ENCODE data around the gene BAMBI. TPM values are rescaled to one million over a fixed set of nuclear protein-coding genes. Genes with fewer than 3 reads are reported as not detected.

The BAMBI gene
- total and polyA plus RNA-seq, 2 of the 8 experiments (the other 6 are each of a cell fraction or from before 2014, with no cell fraction given) = 5.6 to 26.4 TPM

DNA sequence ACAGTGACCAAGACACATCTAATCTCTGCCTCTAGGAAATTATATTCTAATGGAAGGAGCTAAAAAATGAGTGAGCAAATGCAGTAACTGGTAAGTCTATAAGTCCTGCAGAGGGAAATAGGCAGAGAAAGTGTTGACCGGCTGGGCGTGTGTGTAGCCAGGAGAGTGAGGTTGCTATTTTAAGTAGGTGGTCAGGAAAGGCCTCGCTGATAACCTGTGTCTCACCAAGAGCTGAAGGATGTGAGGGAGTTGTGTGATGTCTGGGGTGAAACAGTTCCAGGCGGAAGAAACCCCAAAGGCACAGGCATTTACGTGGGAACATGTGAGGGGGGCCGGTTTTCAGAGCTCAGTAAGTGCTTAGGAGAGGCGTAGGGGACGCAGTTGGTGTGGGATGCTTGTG is 54.8 kb downstream of the BAMBI start (continued):
- TF ChIP-seq EGR1 (IDR thresholded peaks at IDR 0.05; ENCODE audit: borderline replicate concordance, low read depth, low read length) = no peak
- TF ChIP-seq GABPA (IDR thresholded peaks at IDR 0.05; ENCODE audit: borderline replicate concordance, insufficient read depth, low read length) = no peak
- no peak for TF ChIP-seq TEAD4 (IDR thresholded peaks at IDR 0.05; ENCODE audit: low read depth, low read length)
- TF ChIP-seq BCL11A (IDR thresholded peaks at IDR 0.05; ENCODE audit: low read depth in 2 of 2, low read length in 2 of 2) = no peak
- TF ChIP-seq CBX5 (IDR thresholded peaks at IDR 0.05; ENCODE audit: low read depth, low read length) = no peak
- no peak for TF ChIP-seq EZH2 (IDR thresholded peaks at IDR 0.05; ENCODE audit: low read depth, low read length, severe bottlenecking)
- no peak for TF ChIP-seq NANOG (IDR thresholded peaks at IDR 0.05; ENCODE audit: insufficient read depth, low read depth, low read length, poor library complexity, severe bottlenecking)
- TF ChIP-seq JUN (IDR thresholded peaks at IDR 0.05; ENCODE audit: low read depth, low read length) = no peak

Small RNAs within 50 kb of the gene (small RNA-seq; reads per million reads assigned to genes)
- gene RNU4ATAC6P (ENCODE audit: insufficient read depth) (not detected), gene RNU6-1067P (ENCODE audit: insufficient read depth) (not detected)

Other genes with a start within 250 kb of the BAMBI start
- gene WAC, start 144.4 kb upstream of the BAMBI start, total RNA-seq (2021; fragmentation: NEBNext Ultra II Directional; extraction: Animal tissue kit (Norgen Biotek cat#: 25700)) = 122 and 128 TPM in 2 replicates
- gene WAC, start 144.4 kb upstream of the BAMBI start, polyA plus RNA-seq (2011; rRNA removed) = 38.4 and 72.9 TPM in 2 replicates

Measured in H1 (cell line).